AG10803 (cell line): ENCODE data around the gene TMED6.
A peak's percentile ranks its signal among the peaks of the same experiment; 100 is the strongest.

ENCODE experiments used
- DNase-seq: peaks from one replicate; pipeline ENCODE4 v3.0.0; 2010; ENCODE audit warnings: low read depth
- H3K4me3 ChIP-seq: 2 replicates; pipeline ENCODE4 v1.5.1; 2011; ENCODE audit warnings: mild to moderate bottlenecking, low read length, control low read depth
- TF ChIP-seq, protein P1 (sequence below): conservative IDR thresholded peaks from 2 replicates; pipeline ENCODE4 v1.5.1; 2011; ENCODE audit warnings: mild to moderate bottlenecking, low read length, control low read depth, inconsistent platforms

TMED6 gene

DNA sequence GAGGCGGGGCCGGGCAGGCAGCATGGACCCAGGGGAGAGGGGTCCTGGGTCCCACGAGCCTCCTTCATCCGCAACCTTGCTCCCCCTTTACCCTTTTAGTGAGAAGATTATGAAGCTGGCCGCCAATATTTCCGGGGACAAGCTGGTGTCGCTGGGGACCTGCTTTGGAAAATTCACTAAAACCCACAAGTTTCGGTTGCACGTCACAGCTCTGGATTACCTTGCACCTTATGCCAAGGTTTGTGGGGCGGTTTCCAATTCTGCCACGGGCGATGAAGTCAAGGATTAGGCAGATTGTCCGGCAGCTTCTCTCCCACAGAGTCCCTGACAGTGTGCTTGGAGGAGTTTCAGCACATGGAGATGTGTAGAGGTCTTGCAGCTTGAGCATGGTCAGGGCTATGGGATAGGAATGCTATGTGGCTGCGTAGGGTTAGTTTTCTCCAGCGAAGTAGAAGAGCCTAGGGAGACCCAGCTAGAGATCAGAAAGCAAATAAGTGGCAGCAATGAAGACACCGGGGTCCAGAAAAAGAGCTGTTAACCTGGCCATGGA lies 11.4 kb downstream of the TMED6 start:
- TF ChIP-seq, protein P1, sequence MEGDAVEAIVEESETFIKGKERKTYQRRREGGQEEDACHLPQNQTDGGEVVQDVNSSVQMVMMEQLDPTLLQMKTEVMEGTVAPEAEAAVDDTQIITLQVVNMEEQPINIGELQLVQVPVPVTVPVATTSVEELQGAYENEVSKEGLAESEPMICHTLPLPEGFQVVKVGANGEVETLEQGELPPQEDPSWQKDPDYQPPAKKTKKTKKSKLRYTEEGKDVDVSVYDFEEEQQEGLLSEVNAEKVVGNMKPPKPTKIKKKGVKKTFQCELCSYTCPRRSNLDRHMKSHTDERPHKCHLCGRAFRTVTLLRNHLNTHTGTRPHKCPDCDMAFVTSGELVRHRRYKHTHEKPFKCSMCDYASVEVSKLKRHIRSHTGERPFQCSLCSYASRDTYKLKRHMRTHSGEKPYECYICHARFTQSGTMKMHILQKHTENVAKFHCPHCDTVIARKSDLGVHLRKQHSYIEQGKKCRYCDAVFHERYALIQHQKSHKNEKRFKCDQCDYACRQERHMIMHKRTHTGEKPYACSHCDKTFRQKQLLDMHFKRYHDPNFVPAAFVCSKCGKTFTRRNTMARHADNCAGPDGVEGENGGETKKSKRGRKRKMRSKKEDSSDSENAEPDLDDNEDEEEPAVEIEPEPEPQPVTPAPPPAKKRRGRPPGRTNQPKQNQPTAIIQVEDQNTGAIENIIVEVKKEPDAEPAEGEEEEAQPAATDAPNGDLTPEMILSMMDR, result no peak
- H3K4me3 ChIP-seq, result peak overlapping the region; percentile 92
- peak; percentile 19 for DNase-seq

DNA sequence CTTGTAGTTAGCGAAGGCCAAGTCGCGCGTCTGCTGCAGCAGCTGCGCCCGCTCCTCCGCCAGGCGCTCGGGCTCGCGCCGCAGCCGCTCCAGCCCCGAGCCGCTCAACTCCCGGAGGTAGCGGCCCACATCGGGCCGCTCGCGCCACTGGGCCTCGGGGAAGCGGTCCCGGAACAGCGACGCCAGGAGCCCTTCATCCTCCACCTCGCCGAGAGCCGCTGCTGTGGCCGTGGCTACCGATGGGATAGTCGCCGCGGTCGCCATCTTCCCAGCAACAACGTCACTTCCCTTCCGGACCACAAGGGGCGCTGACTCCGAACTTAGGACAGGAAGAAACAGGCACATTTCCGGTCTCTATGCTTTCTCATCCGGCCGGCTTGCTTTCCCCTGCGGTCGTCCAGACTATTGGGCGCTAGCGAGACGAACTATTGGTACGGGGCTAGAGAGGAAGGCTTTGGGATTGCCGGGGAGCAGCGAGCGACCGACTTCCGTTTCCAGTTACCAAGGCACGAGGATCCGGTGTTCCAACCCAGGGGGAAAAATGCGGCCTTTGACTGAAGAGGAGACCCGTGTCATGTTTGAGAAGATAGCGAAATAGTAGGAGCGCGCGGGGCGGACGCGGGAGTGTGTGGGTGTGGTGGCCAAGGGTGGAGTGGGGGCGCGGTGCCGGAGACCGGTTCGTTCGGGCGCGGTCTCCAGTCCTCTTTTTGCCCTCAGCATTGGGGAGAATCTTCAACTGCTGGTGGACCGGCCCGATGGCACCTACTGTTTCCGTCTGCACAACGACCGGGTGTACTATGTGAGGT lies 12.1 kb downstream of the TMED6 start, which contains the start of the genes COG8 and NIP7:
TSS of gene COG8 (minus strand) at position 276 of the 806 bp plus-strand sequence. CDS start at position 264, 12 bp downstream.
TSS of gene NIP7 (plus strand) at position 484 of the 806 bp plus-strand sequence. CDS start at position 542, 58 bp downstream.
- peak within 1 kb of the TSS; percentile 92 for H3K4me3 ChIP-seq
- DNase-seq, result peak; percentile 98
- TF ChIP-seq, protein P1, result peak; percentile 80

GRCh38 chr16:69338557-69339288 lies 12.9 kb downstream of the TMED6 start:
- DNase-seq, result no peak
- TF ChIP-seq, protein P1, result no peak
- H3K4me3 ChIP-seq, result peak overlapping the region; percentile 92

GRCh38 chr16:69334696-69335095 lies 16.9 kb downstream of the TMED6 start:
- no peak overlapping the region for H3K4me3 ChIP-seq
- no peak for DNase-seq
- TF ChIP-seq, protein P1, result no peak

DNA sequence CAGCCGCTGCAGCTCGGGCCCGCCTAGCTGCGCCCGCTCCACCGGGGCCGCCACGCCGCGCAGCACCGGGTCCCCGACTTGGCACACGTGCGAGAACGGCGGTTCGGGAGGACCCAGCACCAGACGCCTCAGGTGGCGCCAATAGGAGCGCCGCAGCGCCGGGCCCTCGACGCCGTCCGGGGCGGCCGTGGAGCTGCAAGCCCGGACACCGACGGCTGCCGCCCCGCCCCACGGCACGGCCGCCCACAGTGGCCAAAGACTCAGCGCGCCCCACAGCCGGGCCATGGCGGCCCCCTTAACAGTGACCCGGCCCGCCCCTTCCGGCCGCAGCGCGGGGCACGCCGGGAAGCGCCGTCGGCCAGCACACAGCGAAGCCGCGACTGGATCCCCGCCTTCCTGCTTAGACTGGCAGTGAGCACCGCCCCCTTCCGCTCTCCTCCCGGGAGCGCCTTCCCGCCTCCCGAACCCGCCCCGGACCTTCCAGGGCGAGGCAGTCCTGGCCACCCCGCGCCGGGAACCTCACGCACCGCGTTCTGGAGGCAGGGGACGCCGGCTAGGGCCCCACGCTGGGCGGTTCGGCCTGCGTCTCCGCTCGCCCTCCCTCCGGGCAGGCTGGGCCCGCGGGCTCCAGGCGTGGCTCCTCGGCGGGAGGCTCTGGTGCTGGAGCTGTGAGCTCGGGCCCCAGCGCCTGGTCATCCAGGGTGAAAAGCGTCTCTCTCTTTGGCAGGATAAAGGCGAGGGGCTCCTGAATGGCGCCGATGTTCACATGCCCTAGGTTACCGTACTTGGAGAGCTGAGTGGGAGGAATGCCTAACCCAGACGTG lies 21.1 kb downstream of the TMED6 start, which contains the start of gene PDF:
TSS of gene PDF (minus strand) at position 303 of the 824 bp plus-strand sequence. CDS start at position 285, 18 bp downstream.
- TF ChIP-seq, protein P1, result no peak
- DNase-seq, result peak; percentile 91
- peak within 1 kb of the TSS; percentile 79 for H3K4me3 ChIP-seq
